Chondrocyte (in vitro differentiated cells): ENCODE measurements around the gene C1QTNF12. TPM values are rescaled to one million over a fixed set of nuclear protein-coding genes. Genes with fewer than 3 reads are reported as not detected.

Source experiments
- DNase-seq: peaks from one replicate; pipeline ENCODE4 v3.0.0; 2021; ENCODE audit warnings: mixed read lengths, low spot score
- H3K27ac Mint-ChIP-seq: one replicate; pipeline ENCODE4 v1.8.0; 2021; ENCODE audit warnings: mild to moderate bottlenecking, moderate library complexity, mixed read lengths; ENCODE audit not compliant: unreplicated experiment
- H3K27me3 Mint-ChIP-seq: 2 replicates; pipeline ENCODE4 v1.8.0; 2021; ENCODE audit warnings: low read depth, mixed read lengths
- H3K36me3 Mint-ChIP-seq: 2 replicates; pipeline ENCODE4 v1.8.0; 2021; ENCODE audit warnings: low read depth, mixed read lengths
- H3K4me1 Mint-ChIP-seq: 2 replicates; pipeline ENCODE4 v1.8.0; 2021; ENCODE audit warnings: low read depth, mild to moderate bottlenecking, mixed read lengths
- H3K4me3 Mint-ChIP-seq: one replicate; pipeline ENCODE4 v1.8.0; 2021; ENCODE audit warnings: mild to moderate bottlenecking, moderate library complexity, mixed read lengths; ENCODE audit not compliant: unreplicated experiment
- H3K9me3 Mint-ChIP-seq: 2 replicates; pipeline ENCODE4 v1.8.0; 2021; ENCODE audit warnings: low read depth, mixed read lengths
- CTCF ChIP-seq: fragments of 200-600 bp; sonication (generic); IDR thresholded peaks from 2 replicates; pipeline ENCODE4 v1.5.0; 2021; ENCODE audit warnings: antibody characterized with exemption, mild to moderate bottlenecking, moderate library complexity
- total RNA-seq: library from RNA; stranded (reverse); gene quantifications from 3 replicates; pipeline ENCODE4 v1.2.1, GENCODE V29; 2021

The C1QTNF12 gene
- total RNA-seq, 1 donor from 2014 or later = 1.3 TPM

GRCh38 chr1:1202831-1203560 lies 43.5 kb downstream of the C1QTNF12 start:
- Mint-ChIP-seq H3K27ac (no peak overlapping the region), H3K9me3 (no peaks in the 10 kb centered on the region), H3K36me3 (no peaks in the 10 kb centered on the region), H3K4me3 (no peak overlapping the region), H3K27me3 (no peaks in the 10 kb centered on the region), H3K4me1 (peaks cover 3% of the 10 kb centered on the region)
- peak; percentile 85 for DNase-seq
- TF ChIP-seq CTCF = no peak

GRCh38 chr1:1200876-1201810 lies 45.4 kb downstream of the C1QTNF12 start:
- no peaks in the 10 kb centered on the region for H3K36me3 Mint-ChIP-seq
- H3K4me3 Mint-ChIP-seq = peak overlapping the region; percentile 33
- peak; percentile 84 for DNase-seq
- no peaks in the 10 kb centered on the region for H3K4me1 Mint-ChIP-seq
- no peak for TF ChIP-seq CTCF
- H3K27me3 Mint-ChIP-seq = no peaks in the 10 kb centered on the region
- no peaks in the 10 kb centered on the region for H3K9me3 Mint-ChIP-seq
- H3K27ac Mint-ChIP-seq = no peak overlapping the region

DNA sequence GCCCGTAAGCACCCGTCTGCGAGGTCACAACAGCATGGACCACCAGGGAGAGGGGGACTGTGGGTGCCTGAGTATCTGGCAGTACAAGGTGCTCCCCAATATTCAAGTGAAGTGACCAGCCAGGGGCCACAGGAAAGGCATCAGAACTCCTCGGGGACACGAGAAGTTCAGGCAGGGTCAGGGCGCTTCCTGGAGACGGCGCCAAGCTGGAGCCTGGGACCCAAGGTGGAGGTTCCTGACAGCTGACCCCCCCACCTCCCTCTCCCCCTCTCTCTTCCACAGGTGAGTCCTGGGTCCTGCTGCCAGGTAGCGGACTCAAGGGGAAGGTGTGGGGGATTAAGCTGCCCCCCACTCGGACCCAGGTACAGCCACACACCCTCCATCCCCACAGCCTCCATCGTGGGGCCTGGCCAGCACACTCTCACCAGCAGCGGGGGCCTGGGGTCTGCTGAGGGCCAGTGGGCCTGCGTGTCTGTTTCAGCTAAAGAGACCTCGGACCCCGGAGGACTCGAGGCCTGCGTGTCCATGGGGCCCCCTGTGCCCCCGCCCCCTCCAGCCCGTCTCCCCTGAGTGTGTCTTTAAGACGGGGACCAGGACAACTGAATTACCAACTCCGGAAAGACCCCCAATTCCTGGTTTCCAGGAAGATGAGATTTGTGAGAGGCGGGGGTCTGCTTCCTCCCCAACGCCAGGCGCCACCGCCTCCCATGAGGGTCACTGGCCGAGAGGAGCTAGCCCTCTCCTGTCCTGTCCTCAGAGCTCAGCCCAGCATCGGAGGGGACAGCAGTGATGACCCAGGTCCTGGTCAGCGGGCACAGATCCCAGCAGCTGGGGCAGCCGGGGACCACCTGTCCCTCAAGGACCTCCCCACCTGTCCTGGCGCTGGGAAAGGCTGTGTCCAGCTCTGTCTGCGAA lies 46.3 kb downstream of the C1QTNF12 start:
- H3K27ac Mint-ChIP-seq = no peak overlapping the region
- no peaks in the 10 kb centered on the region for H3K27me3 Mint-ChIP-seq
- DNase-seq = peak; percentile 73
- H3K4me1 Mint-ChIP-seq = no peaks in the 10 kb centered on the region
- no peak for TF ChIP-seq CTCF
- H3K9me3 Mint-ChIP-seq = peaks cover 1% of the 10 kb centered on the region
- H3K4me3 Mint-ChIP-seq = peak overlapping the region; percentile 33
- H3K36me3 Mint-ChIP-seq = no peaks in the 10 kb centered on the region

- H3K27ac Mint-ChIP-seq = no peak overlapping the region
- peaks cover 10% of the 10 kb centered on the region for H3K9me3 Mint-ChIP-seq
- H3K4me3 Mint-ChIP-seq = no peak overlapping the region
- H3K27me3 Mint-ChIP-seq = no peaks in the 10 kb centered on the region
- H3K4me1 Mint-ChIP-seq = no peaks in the 10 kb centered on the region
- peaks cover 4% of the 10 kb centered on the region for H3K36me3 Mint-ChIP-seq
- no peak for TF ChIP-seq CTCF
- peak; percentile 86 for DNase-seq
These were observed 47.2 kb downstream of the C1QTNF12 start for GRCh38 chr1:1199141-1199960.
